Effector memory CD8-positive, alpha-beta T cell (primary cell): ENCODE results near the gene TRAF1.

ENCODE experiments used
- ATAC-seq: fragments of 150-1000 bp; cut with Tn5 transposase; replicated peaks from 2 replicates; pipeline ENCODE4 v1.10.0; 2021; ENCODE audit warnings: mild to moderate bottlenecking, moderate library complexity
- DNase-seq, 3 experiments: peaks; one replicate each; pipeline ENCODE4 v3.0.0; 2021
- H3K27ac Mint-ChIP-seq, 2 donors: one replicate each; pipeline ENCODE4 v1.8.0; 2022; ENCODE audit warnings: mild to moderate bottlenecking in 2 of 2, mixed read lengths in 2 of 2, moderate library complexity in 2 of 2
- H3K27me3 Mint-ChIP-seq, 2 donors: one replicate each; pipeline ENCODE4 v1.8.0; 2022; ENCODE audit warnings: mixed read lengths in 2 of 2
- H3K36me3 Mint-ChIP-seq: one replicate; pipeline ENCODE4 v1.8.0; 2022; ENCODE audit warnings: mild to moderate bottlenecking, moderate library complexity, mixed read lengths; ENCODE audit not compliant: insufficient read depth
- H3K4me1 Mint-ChIP-seq, 2 donors: one replicate each; pipeline ENCODE4 v1.8.0; 2022; ENCODE audit warnings: low read depth in 2 of 2, mixed read lengths in 2 of 2
- H3K4me3 Mint-ChIP-seq, 2 donors: one replicate each; pipeline ENCODE4 v1.8.0; 2022; ENCODE audit warnings: mild to moderate bottlenecking in 2 of 2, mixed read lengths in 2 of 2, moderate library complexity in 2 of 2
- H3K9me3 Mint-ChIP-seq, 2 donors: one replicate each; pipeline ENCODE4 v1.8.0; 2022; ENCODE audit warnings: mixed read lengths in 2 of 2

Gene TRAF1

DNA sequence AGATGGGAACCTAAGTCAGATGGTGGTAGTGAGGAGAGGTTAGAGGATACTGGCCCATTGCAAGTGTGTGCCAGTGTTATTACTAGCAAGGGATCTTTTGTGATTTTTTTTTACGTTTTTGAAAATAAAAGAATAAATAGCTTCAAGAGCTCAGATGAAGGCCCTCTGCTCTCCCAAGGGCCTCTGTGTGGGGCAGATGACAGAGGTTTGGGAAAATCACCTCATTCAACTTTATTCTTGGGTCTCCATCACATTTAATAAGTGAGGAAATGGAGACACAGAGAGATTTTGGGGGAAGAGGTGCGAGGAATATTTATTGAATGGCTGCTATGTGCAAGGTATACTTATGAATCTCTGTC is 10.1 kb upstream of the TRAF1 start:
- Mint-ChIP-seq H3K27ac (peak overlapping the region; percentile 68 to 69), H3K4me3 (peak overlapping the region; percentile 58 to 62), H3K36me3 (peaks cover 7% of the 10 kb centered on the region), H3K27me3 (no peaks in the 10 kb centered on the region), H3K9me3 (no peaks in the 10 kb centered on the region), H3K4me1 (peaks cover 34 to 43% of the 10 kb centered on the region in 2 donors)
- no peak for ATAC-seq
- no peak for DNase-seq

- DNase-seq, result peak; percentile 83 to 85 (median 85)
- H3K9me3 Mint-ChIP-seq, result no peaks in the 10 kb centered on the region
- H3K27me3 Mint-ChIP-seq, result no peaks in the 10 kb centered on the region
- H3K27ac Mint-ChIP-seq, result peak overlapping the region; percentile 68 to 69
- ATAC-seq, result peak; percentile 70
- H3K36me3 Mint-ChIP-seq, result peaks cover 11% of the 10 kb centered on the region
- peak overlapping the region; percentile 58 to 62 for H3K4me3 Mint-ChIP-seq
- peaks cover 36 to 48% of the 10 kb centered on the region in 2 donors for H3K4me1 Mint-ChIP-seq
Measured at GRCh38 chr9:120936011-120936763, 9.6 kb upstream of the TRAF1 start.

GRCh38 chr9:120935383-120935857 is 8.8 kb upstream of the TRAF1 start:
- peaks cover 11% of the 10 kb centered on the region for H3K36me3 Mint-ChIP-seq
- ATAC-seq (no peak), DNase-seq (no peak)
- H3K27ac Mint-ChIP-seq, result peak overlapping the region; percentile 68 to 79
- H3K4me1 Mint-ChIP-seq, result peaks cover 40 to 54% of the 10 kb centered on the region in 2 donors
- no peaks in the 10 kb centered on the region for H3K9me3 Mint-ChIP-seq
- H3K27me3 Mint-ChIP-seq, result no peaks in the 10 kb centered on the region
- H3K4me3 Mint-ChIP-seq, result peak overlapping the region; percentile 58 to 62

DNA sequence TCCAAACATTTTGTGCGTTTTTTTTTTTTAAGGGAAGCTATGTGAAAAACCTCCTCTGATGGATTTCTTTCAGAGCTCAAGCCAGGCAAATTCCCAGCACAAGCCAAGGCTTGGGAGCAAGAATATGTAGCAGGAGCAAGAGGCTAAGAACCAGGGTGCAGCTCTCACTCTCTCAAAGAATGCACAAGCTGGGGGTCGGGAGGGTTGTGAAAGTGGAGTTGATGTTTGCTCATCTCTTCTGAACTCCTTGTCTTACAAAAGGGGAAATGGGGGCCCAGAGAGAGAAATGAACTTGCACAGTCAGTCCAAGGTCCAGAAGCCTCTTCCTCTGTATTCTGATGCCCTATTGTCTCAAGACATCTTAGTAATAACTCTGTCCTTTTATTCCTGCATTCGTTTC is 7.7 kb upstream of the TRAF1 start:
- no peak for DNase-seq
- Mint-ChIP-seq H3K27me3 (no peaks in the 10 kb centered on the region), H3K9me3 (no peaks in the 10 kb centered on the region), H3K4me1 (peaks cover 48 to 63% of the 10 kb centered on the region in 2 donors), H3K4me3 (peak overlapping the region in 1 of 2 donors; percentile 23), H3K36me3 (peaks cover 20% of the 10 kb centered on the region), H3K27ac (peak overlapping the region; percentile 93 to 95)
- ATAC-seq, result no peak

GRCh38 chr9:120933310-120934055 is 6.9 kb upstream of the TRAF1 start:
- Mint-ChIP-seq H3K27me3 (no peaks in the 10 kb centered on the region), H3K4me3 (no peak overlapping the region), H3K27ac (peak overlapping the region; percentile 93 to 95), H3K9me3 (no peaks in the 10 kb centered on the region), H3K4me1 (peaks cover 50 to 64% of the 10 kb centered on the region in 2 donors), H3K36me3 (peaks cover 21% of the 10 kb centered on the region)
- DNase-seq (no peak), ATAC-seq (no peak)

DNA sequence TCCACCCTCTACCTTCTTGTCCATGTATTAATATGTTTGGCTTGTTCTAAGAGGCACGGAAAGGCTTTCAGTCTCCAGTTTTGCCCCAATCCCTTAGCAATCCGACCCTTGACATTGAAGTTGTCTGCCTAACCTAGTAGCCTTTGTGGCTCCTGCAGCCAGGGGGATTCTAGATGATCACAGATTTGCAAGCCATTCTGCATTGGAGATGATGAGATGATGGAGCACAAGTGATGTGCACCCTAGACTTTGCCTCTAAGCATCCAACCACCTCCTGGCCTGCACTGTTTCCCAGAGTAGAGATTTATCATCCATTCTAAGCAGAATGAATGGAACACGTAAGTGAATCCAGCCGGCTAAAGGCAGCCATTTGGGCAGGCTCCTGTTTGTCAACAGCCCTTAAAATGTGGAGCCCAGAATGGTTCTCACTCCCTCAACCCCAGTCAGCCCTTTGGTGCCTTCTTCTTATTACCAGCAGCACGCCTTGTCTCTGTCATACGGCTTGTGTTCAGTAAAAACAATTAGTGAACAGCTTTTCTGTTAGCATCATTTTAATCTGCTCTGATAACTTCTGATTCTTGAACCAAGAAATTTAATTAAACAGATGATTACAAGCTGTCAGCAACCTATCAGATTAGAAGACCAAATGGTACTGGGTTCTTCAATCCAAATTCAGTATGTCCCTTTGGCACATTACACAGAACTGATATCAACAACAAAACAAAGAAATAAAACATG is 5.7 kb upstream of the TRAF1 start:
- no peaks in the 10 kb centered on the region for H3K9me3 Mint-ChIP-seq
- H3K36me3 Mint-ChIP-seq, result peaks cover 32% of the 10 kb centered on the region
- no peak for DNase-seq
- peak overlapping the region; percentile 93 to 95 for H3K27ac Mint-ChIP-seq
- H3K4me1 Mint-ChIP-seq, result peaks cover 62 to 76% of the 10 kb centered on the region in 2 donors
- H3K27me3 Mint-ChIP-seq, result no peaks in the 10 kb centered on the region
- peak overlapping the region; percentile 66 to 71 for H3K4me3 Mint-ChIP-seq
- ATAC-seq, result no peak

DNA sequence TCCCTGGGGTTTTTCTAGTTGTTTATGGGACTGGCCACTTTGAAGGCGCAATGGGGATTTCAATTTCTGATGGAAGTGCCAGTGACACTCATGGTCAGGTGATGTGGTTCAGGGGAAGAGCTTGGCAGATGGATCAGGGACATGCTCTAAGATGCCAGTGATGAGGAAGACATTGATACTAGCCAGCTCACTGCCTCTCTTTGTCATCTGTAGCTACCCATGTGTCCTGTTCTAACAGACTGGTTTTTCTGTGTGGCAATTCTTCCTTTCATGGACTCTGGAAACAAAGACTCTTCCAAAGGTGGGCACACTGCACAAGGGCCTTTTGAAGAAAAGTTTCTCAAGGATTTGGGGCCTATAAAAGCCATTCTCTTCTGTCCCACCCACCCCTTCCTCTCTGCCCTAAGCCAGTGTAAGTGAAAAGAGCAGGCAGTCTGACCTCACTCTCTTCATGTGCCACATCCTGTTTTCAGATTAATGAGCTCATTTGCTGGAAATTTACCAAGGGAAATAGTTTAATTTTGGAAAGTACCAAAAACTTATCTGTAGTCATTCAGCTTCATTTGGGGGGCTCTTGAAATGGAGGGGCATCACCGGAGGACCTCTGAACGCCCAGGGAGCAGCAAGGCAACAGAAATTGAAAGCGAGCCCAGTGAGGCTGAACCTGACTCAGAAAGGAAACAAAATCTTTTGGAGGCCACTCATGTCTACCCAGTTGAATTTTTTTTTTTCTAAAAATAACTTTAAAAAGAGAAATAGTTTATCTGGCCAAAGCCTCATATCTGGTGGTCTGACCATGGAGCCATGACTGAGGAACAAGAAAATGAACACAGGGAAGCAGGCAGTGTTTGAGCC is 4.9 kb upstream of the TRAF1 start:
- ATAC-seq, result peak; percentile 57
- Mint-ChIP-seq H3K36me3 (peaks cover 35% of the 10 kb centered on the region), H3K27me3 (no peaks in the 10 kb centered on the region), H3K9me3 (no peaks in the 10 kb centered on the region), H3K27ac (peak overlapping the region; percentile 93 to 95), H3K4me1 (peaks cover 65 to 78% of the 10 kb centered on the region in 2 donors), H3K4me3 (peak overlapping the region; percentile 66 to 71)
- peak in 1 of 3 experiments; percentile 50 for DNase-seq

DNA sequence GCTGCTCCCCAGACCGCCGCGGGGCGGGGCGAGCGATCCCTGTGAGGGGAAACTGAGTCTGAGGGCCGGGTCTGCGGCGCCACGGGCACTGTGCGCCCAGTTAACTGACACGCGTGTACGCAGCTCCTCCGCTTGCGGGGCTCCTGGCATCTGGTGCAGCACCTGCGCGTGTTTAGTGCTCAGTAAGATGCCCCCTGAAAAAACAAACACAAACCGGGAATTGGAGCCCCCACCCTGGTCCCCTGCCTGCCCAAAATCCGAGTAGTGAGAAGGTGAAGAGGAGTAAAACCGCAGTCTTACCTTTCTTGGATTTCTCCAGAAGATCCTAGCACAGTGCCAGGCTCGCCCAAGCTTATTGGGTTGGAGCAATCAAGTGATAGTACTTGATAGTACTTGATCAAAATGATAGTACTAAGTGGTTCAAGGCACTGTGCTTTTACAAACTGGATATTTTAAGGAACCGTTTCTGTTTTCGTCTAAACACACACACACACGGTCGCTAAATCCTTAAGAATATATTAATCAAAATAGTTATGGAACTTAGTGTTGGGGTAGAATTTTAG is 2.7 kb upstream of the TRAF1 start:
- ATAC-seq (no peak), DNase-seq (no peak)
- Mint-ChIP-seq H3K27ac (peak overlapping the region; percentile 93 to 95), H3K9me3 (no peaks in the 10 kb centered on the region), H3K4me3 (peak overlapping the region; percentile 82 to 97), H3K27me3 (no peaks in the 10 kb centered on the region), H3K36me3 (peaks cover 54% of the 10 kb centered on the region), H3K4me1 (peaks cover 70 to 80% of the 10 kb centered on the region in 2 donors)

GRCh38 chr9:120928483-120929228 is 2.1 kb upstream of the TRAF1 start:
- H3K27me3 Mint-ChIP-seq, result no peaks in the 10 kb centered on the region
- DNase-seq, result peak; percentile 66 to 71 (median 70)
- H3K27ac Mint-ChIP-seq, result peak overlapping the region; percentile 93 to 95
- H3K4me1 Mint-ChIP-seq, result peaks cover 73 to 81% of the 10 kb centered on the region in 2 donors
- H3K4me3 Mint-ChIP-seq, result peak overlapping the region; percentile 82 to 97
- peaks cover 61% of the 10 kb centered on the region for H3K36me3 Mint-ChIP-seq
- peak; percentile 53 for ATAC-seq
- H3K9me3 Mint-ChIP-seq, result no peaks in the 10 kb centered on the region

- Mint-ChIP-seq H3K36me3 (peaks cover 67% of the 10 kb centered on the region), H3K9me3 (no peaks in the 10 kb centered on the region), H3K27me3 (no peaks in the 10 kb centered on the region), H3K27ac (peak overlapping the region; percentile 93 to 95), H3K4me3 (peak overlapping the region; percentile 82 to 97), H3K4me1 (peaks cover 73 to 81% of the 10 kb centered on the region in 2 donors)
- ATAC-seq (no peak), DNase-seq (no peak)
Measured at GRCh38 chr9:120928015-120928482, 1.5 kb upstream of the TRAF1 start.

DNA sequence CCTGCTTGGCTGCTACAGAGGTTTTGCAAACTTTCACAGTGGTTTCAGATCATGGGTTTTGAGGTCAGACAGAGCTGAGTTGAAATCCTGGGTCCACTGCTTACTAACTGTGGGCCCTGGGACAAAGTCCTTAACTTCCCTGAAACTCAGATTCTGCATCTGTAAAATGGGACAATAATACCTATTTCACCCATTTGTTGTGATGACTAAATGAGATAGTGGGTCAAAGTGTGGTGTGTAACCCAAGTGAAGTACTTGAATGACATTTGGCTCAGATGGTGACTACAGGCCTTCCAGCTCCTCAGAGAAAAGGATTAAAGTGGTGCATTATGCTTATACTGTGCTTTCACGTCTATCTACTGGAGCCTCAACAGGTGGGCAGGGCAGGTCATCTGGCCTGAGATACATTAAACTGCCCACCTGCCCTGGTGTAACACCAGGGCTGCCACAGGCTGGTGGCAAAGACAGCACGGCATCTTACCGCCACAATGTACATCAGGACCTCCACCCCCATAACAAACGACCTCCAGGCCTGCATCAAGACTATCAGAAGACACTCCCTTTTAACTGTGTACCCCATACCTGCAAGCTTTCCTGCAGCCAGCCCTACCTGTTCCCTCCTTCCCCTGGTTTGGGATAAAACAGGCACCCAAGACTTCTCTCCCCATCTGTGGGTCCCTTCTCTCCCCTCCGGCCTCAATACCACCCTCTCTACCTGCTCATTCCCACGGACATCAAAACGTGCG is 846 bp upstream of the TRAF1 start:
- H3K36me3 Mint-ChIP-seq, result peaks cover 70% of the 10 kb centered on the region
- peak overlapping the region; percentile 93 to 95 for H3K27ac Mint-ChIP-seq
- no peak for DNase-seq
- ATAC-seq, result no peak
- peaks cover 76 to 86% of the 10 kb centered on the region in 2 donors for H3K4me1 Mint-ChIP-seq
- no peaks in the 10 kb centered on the region for H3K9me3 Mint-ChIP-seq
- H3K4me3 Mint-ChIP-seq, result peak overlapping the region; percentile 82 to 97
- no peaks in the 10 kb centered on the region for H3K27me3 Mint-ChIP-seq
